HepG2 (cell line): ENCODE data around the gene EIF3M. TPM values are rescaled to one million over a fixed set of nuclear protein-coding genes. Genes with fewer than 3 reads are reported as not detected.

Experiments used
- ARHGAP35 ChIP-seq: sonication (generic); formaldehyde crosslinking; IDR thresholded peaks from 2 replicates; pipeline ENCODE4 v1.9.0; 2022; ENCODE audit warnings: mild to moderate bottlenecking, inconsistent platforms, moderate library complexity, missing genetic modification reagents, borderline replicate concordance
- ASH2L ChIP-seq: fragments of 300-600, 200-600 bp; sonication (generic); IDR thresholded peaks from 2 replicates; pipeline ENCODE4 v1.7.0; 2017; ENCODE audit warnings: low read depth, mild to moderate bottlenecking, moderate library complexity, mixed read lengths, low read length; ENCODE audit not compliant: insufficient read length
- ATF1 ChIP-seq: IDR thresholded peaks from 2 replicates; pipeline ENCODE4 v1.6.1; 2016; ENCODE audit warnings: mild to moderate bottlenecking, control low read depth
- ATF7 ChIP-seq, 2 experiments: fragments of 450-650 bp in 1 of 2; sonication (generic) in 1 of 2; formaldehyde crosslinking in 1 of 2; IDR thresholded peaks; 2 replicates each; pipeline versions ENCODE4 v1.4.0 to v1.6.1; 2016 to 2020; ENCODE audit warnings: antibody characterized with exemption in 1 of 2, mild to moderate bottlenecking in 1 of 2, missing genetic modification reagents in 1 of 2
- CSRNP2 ChIP-seq: sonication (generic); formaldehyde crosslinking; conservative IDR thresholded peaks from 2 replicates; pipeline ENCODE4 v1.8.0; 2022; ENCODE audit warnings: low read depth, missing genetic modification reagents
- EEA1 ChIP-seq: sonication (generic); formaldehyde crosslinking; IDR thresholded peaks from 2 replicates; pipeline ENCODE4 v1.5.1; 2020; ENCODE audit warnings: mild to moderate bottlenecking, missing genetic modification reagents, borderline replicate concordance
- KLF15 ChIP-seq: sonication (generic); formaldehyde crosslinking; IDR thresholded peaks from 2 replicates; pipeline ENCODE4 v1.8.1; 2023; ENCODE audit warnings: borderline replicate concordance, mild to moderate bottlenecking, inconsistent platforms, missing genetic modification reagents, mixed read lengths
- NONO ChIP-seq, 2 experiments: fragments of 450-650 bp in 1 of 2; sonication (generic) in 1 of 2; formaldehyde crosslinking in 1 of 2; IDR thresholded peaks in 1 of 2; conservative IDR thresholded peaks in 1 of 2; 2 replicates each; pipeline versions ENCODE4 v1.6.1 to v1.8.0; 2017 to 2022; ENCODE audit warnings: mild to moderate bottlenecking in 1 of 2, missing genetic modification reagents in 1 of 2, moderate library complexity in 1 of 2
- PHF8 ChIP-seq: sonication (generic); formaldehyde crosslinking; IDR thresholded peaks from 2 replicates; pipeline ENCODE4 v1.5.0; 2020; ENCODE audit warnings: missing genetic modification reagents
- PRMT3 ChIP-seq: sonication (generic); formaldehyde crosslinking; IDR thresholded peaks from 2 replicates; pipeline ENCODE4 v1.8.1; 2022; ENCODE audit warnings: low read depth, mild to moderate bottlenecking, moderate library complexity, missing genetic modification reagents, borderline replicate concordance
- RAD21 ChIP-seq: fragments of 450-650 bp; formaldehyde crosslinking; IDR thresholded peaks from 2 replicates; pipeline ENCODE4 v1.5.0; 2020; ENCODE audit warnings: mild to moderate bottlenecking
- RBM22 ChIP-seq: fragments of 200-400 bp; formaldehyde crosslinking; optimal IDR thresholded peaks from 2 replicates; pipeline ENCODE3; 2017; ENCODE audit warnings: mild to moderate bottlenecking, low read length, moderate library complexity
- RFX5 ChIP-seq: IDR thresholded peaks from 2 replicates; pipeline ENCODE4 v1.6.1; 2011; ENCODE audit warnings: low read depth, low read length, improper control_type of control experiment
- TBP ChIP-seq: sonication (generic); formaldehyde crosslinking; IDR thresholded peaks from 2 replicates; pipeline ENCODE4 v1.5.0; 2020; ENCODE audit warnings: missing genetic modification reagents
- ZFP36L1 ChIP-seq: sonication (generic); formaldehyde crosslinking; IDR thresholded peaks from 2 replicates; pipeline ENCODE4 v1.8.0; 2022; ENCODE audit warnings: mild to moderate bottlenecking, missing genetic modification reagents, moderate library complexity
- ZKSCAN1 ChIP-seq: fragments of 150-350 bp; IDR thresholded peaks from 2 replicates; pipeline ENCODE4 v1.6.1; 2014; ENCODE audit warnings: low read length
- ZMAT3 ChIP-seq: sonication (generic); formaldehyde crosslinking; conservative IDR thresholded peaks from 2 replicates; pipeline ENCODE4 v1.7.0; 2021; ENCODE audit warnings: missing genetic modification reagents
- ZNF318 ChIP-seq: sonication (generic); formaldehyde crosslinking; IDR thresholded peaks from 2 replicates; pipeline ENCODE4 v1.4.0; 2020; ENCODE audit warnings: mild to moderate bottlenecking, missing genetic modification reagents
- ZNF644 ChIP-seq: IDR thresholded peaks from 2 replicates; pipeline ENCODE4 v1.6.1; 2016; ENCODE audit warnings: low read depth
- ZNF891 ChIP-seq: sonication (generic); formaldehyde crosslinking; IDR thresholded peaks from 2 replicates; pipeline ENCODE4 v1.5.0; 2020; ENCODE audit warnings: mild to moderate bottlenecking, missing genetic modification reagents
- polyA plus RNA-seq, 8 experiments: library from polyadenylated mRNA; depleted of rRNA in 3 of 8; stranded (reverse) in 7 of 8; unstranded in 1 of 8; fragments of >200 nt; fragmentation: Illumina TruSeq in 4 of 8; extraction: Trizol in 4 of 8; gene quantifications; 2 replicates each; pipeline versions ENCODE4 v1.2.1 to v1.2.3, GENCODE V29; 2011 to 2016; ENCODE audit warnings: low read depth in 4 of 8, missing spikeins in 1 of 8, mixed read lengths in 1 of 8; ENCODE audit not compliant: insufficient read depth in 1 of 8
- total RNA-seq, 5 experiments: library from RNA; depleted of rRNA; stranded (reverse); fragments of >200 nt; fragmentation: Illumina TruSeq; extraction: Trizol; gene quantifications; 2 replicates each; pipeline ENCODE4 v1.2.3, GENCODE V29; 2016; ENCODE audit warnings: low read depth in 1 of 5

The EIF3M gene
- total and polyA plus RNA-seq, 2 of the 13 experiments (the other 11 are each of a cell fraction or from before 2014, with no cell fraction given): 279 to 389 TPM

- TF ChIP-seq ATF7 (IDR thresholded peaks at IDR 0.05) (no peak), ATF7 (CRISPR knock-in tag; IDR thresholded peaks at IDR 0.05) (no peak), PHF8 (CRISPR knock-in tag) (peak; percentile 99), RBM22 (no peak), ZNF318 (CRISPR knock-in tag) (no peak), KLF15 (CRISPR knock-in tag) (peak; percentile 99), TBP (CRISPR knock-in tag) (no peak), ZFP36L1 (CRISPR knock-in tag) (no peak; the same call in 1 of the 2 replicates), RFX5 (no peak), ARHGAP35 (CRISPR knock-in tag) (no peak), ZNF644 (CRISPR knock-in tag) (no peak), CSRNP2 (CRISPR knock-in tag) (no peak), ZKSCAN1 (no peak), EEA1 (peak; percentile 83; the same call in 1 of the 2 replicates), PRMT3 (CRISPR knock-in tag) (no peak), RAD21 (CRISPR knock-in tag) (no peak; the same call in 1 of the 2 replicates), ZMAT3 (CRISPR knock-in tag) (0 out of 2 replicates have a peak, but pooled peaks have one; percentile 72), ATF1 (CRISPR knock-in tag) (0 out of 2 replicates have a peak, but pooled peaks have one; percentile 58), ASH2L (peak; percentile 95), NONO (IDR thresholded peaks at IDR 0.05) (no peak), NONO (CRISPR knock-in tag; conservative IDR thresholded peaks at IDR 0.05) (peak; percentile 78; the same call in 1 of the 2 replicates), ZNF891 (CRISPR knock-in tag) (peak; percentile 64; the same call in 1 of the 2 replicates)
Observed at GRCh38 chr11:32583459-32584271, at the start of gene EIF3M (continued).
